Measurements from ENCODE around the gene CKB.

GRCh38 chr14:103517174-103517566 lies 5.5 kb downstream of the CKB start:
- no peak for TF ChIP-seq CTCF (conservative IDR thresholded peaks at IDR 0.05; ENCODE audit: low read length)
- TF ChIP-seq EZH2phosphoT487 (IDR thresholded peaks at IDR 0.05; ENCODE audit: borderline replicate concordance), result no peak

All from Loucy (cell line).